HEK293 (cell line): ENCODE results near the gene CFAP107.

Source experiments
- CTCF ChIA-PET: fragments of 350-600 bp; formaldehyde crosslinking; extraction: SDS; loops from one replicate; lab custom pipeline; 2021; ENCODE audit warnings: antibody characterized with exemption; lab: Yijun Ruan, JAX
- POLR2A ChIA-PET: fragments of 300-600 bp; formaldehyde crosslinking; extraction: SDS; loops from one replicate; lab custom pipeline; 2020; ENCODE audit warnings: antibody characterized with exemption, inconsistent platforms; lab: Yijun Ruan, JAX
- H3K27ac ChIP-seq: fragments of 200-500 bp; sonication (Bioruptor generic); 2 replicates; pipeline ENCODE4 v1.5.1; 2014; ENCODE audit warnings: low read depth, low read length, control low read depth, inconsistent platforms; ENCODE audit errors: extremely low read depth
- H3K36me3 ChIP-seq, 2 experiments: fragments of 200-500 bp in 1 of 2; sonication (Bioruptor generic) in 1 of 2; 1 replicate in 1 of 2; 2 replicates in 1 of 2; pipeline ENCODE4 v1.5.1; 2014 to 2017; ENCODE audit warnings: inconsistent platforms in 2 of 2, low read length in 2 of 2; ENCODE audit not compliant: control insufficient read depth in 2 of 2, insufficient read depth in 1 of 2
- H3K4me1 ChIP-seq: fragments of 200-500 bp; sonication (Bioruptor generic); 2 replicates; pipeline ENCODE4 v1.5.1; 2014; ENCODE audit warnings: mild to moderate bottlenecking, low read length, inconsistent platforms; ENCODE audit not compliant: control insufficient read depth, insufficient read depth
- H3K4me3 ChIP-seq: 2 replicates; pipeline ENCODE4 v1.5.1; 2011; ENCODE audit warnings: low read depth, mild to moderate bottlenecking, control low read depth, low read length, moderate library complexity
- H3K9me3 ChIP-seq: fragments of 200-500 bp; sonication (Bioruptor generic); 2 replicates; pipeline ENCODE4 v1.5.1; 2014; ENCODE audit warnings: low read depth, low read length, inconsistent platforms; ENCODE audit not compliant: control insufficient read depth, insufficient read depth
- CTCF ChIP-seq: fragments of 450-650 bp; formaldehyde crosslinking; IDR thresholded peaks from 2 replicates; pipeline ENCODE4 v1.5.1; 2016; ENCODE audit warnings: missing biosample characterization, missing genetic modification characterization
- HOXA7 ChIP-seq: sonication (generic); formaldehyde crosslinking; IDR thresholded peaks from 2 replicates; pipeline ENCODE4 v1.8.1; 2022; ENCODE audit warnings: missing genetic modification reagents, borderline replicate concordance
- MYNN ChIP-seq: fragments of 450-650 bp; formaldehyde crosslinking; IDR thresholded peaks from 2 replicates; pipeline ENCODE4 v1.5.1; 2016; ENCODE audit warnings: missing biosample characterization, missing genetic modification characterization, borderline replicate concordance
- REPIN1 ChIP-seq: fragments of 450-650 bp; formaldehyde crosslinking; IDR thresholded peaks from 2 replicates; pipeline ENCODE4 v1.5.1; 2017; ENCODE audit warnings: missing biosample characterization, missing genetic modification characterization, low read depth
- TCF7L2 ChIP-seq: IDR thresholded peaks from 2 replicates; pipeline ENCODE4 v1.6.1; 2011; ENCODE audit warnings: low read depth, mild to moderate bottlenecking, inconsistent platforms, low read length, moderate library complexity, borderline replicate concordance
- ZBTB6 ChIP-seq: fragments of 450-650 bp; formaldehyde crosslinking; IDR thresholded peaks from 2 replicates; pipeline ENCODE4 v1.5.1; 2017; ENCODE audit warnings: missing biosample characterization, missing genetic modification characterization
- ZFP3 ChIP-seq: fragments of 450-650 bp; formaldehyde crosslinking; IDR thresholded peaks from 2 replicates; pipeline ENCODE4 v1.5.1; 2016; ENCODE audit warnings: low read depth, missing biosample characterization, missing genetic modification characterization
- ZIC2 ChIP-seq: fragments of 450-650 bp; formaldehyde crosslinking; IDR thresholded peaks from 2 replicates; pipeline ENCODE4 v1.5.1; 2016; ENCODE audit warnings: missing biosample characterization, missing genetic modification characterization
- ZNF132 ChIP-seq: fragments of 450-650 bp; formaldehyde crosslinking; IDR thresholded peaks from 2 replicates; pipeline ENCODE4 v1.5.1; 2017; ENCODE audit warnings: missing biosample characterization, missing genetic modification characterization, borderline replicate concordance
- ZNF138 ChIP-seq: fragments of 450-650 bp; formaldehyde crosslinking; IDR thresholded peaks from 2 replicates; pipeline ENCODE4 v1.5.1; 2016; ENCODE audit warnings: missing biosample characterization, missing genetic modification characterization, borderline replicate concordance
- ZNF2 ChIP-seq: fragments of 450-650 bp; formaldehyde crosslinking; IDR thresholded peaks from 2 replicates; pipeline ENCODE4 v1.5.1; 2016; ENCODE audit warnings: missing biosample characterization, missing genetic modification characterization
- ZNF280D ChIP-seq: fragments of 450-650 bp; formaldehyde crosslinking; IDR thresholded peaks from 2 replicates; pipeline ENCODE4 v1.5.1; 2016; ENCODE audit warnings: missing biosample characterization, missing genetic modification characterization
- ZNF404 ChIP-seq: fragments of 450-650 bp; formaldehyde crosslinking; IDR thresholded peaks from 2 replicates; pipeline ENCODE4 v1.5.1; 2017; ENCODE audit warnings: missing biosample characterization, missing genetic modification characterization
- ZNF423 ChIP-seq: fragments of 450-650 bp; formaldehyde crosslinking; IDR thresholded peaks from 2 replicates; pipeline ENCODE4 v1.5.1; 2016; ENCODE audit warnings: missing biosample characterization, missing genetic modification characterization
- ZNF488 ChIP-seq: fragments of 450-650 bp; formaldehyde crosslinking; IDR thresholded peaks from 2 replicates; pipeline ENCODE4 v1.5.1; 2016; ENCODE audit warnings: missing biosample characterization, missing genetic modification characterization
- ZNF549 ChIP-seq: fragments of 450-650 bp; IDR thresholded peaks from 2 replicates; pipeline ENCODE4 v1.5.1; 2018; ENCODE audit warnings: missing biosample characterization, missing genetic modification characterization, mild to moderate bottlenecking, inconsistent platforms, moderate library complexity
- ZNF561 ChIP-seq: fragments of 450-650 bp; IDR thresholded peaks from 2 replicates; pipeline ENCODE4 v1.5.1; 2018; ENCODE audit warnings: missing biosample characterization, missing genetic modification characterization, borderline replicate concordance
- ZNF629 ChIP-seq: fragments of 450-650 bp; formaldehyde crosslinking; IDR thresholded peaks from 2 replicates; pipeline ENCODE4 v1.5.1; 2017; ENCODE audit warnings: missing biosample characterization, missing genetic modification characterization
- ZNF777 ChIP-seq: fragments of 450-650 bp; formaldehyde crosslinking; IDR thresholded peaks from 2 replicates; pipeline ENCODE4 v1.5.1; 2017; ENCODE audit warnings: missing biosample characterization, missing genetic modification characterization, borderline replicate concordance
- TF ChIP-seq, protein P1 (sequence below): fragments of 450-650 bp; formaldehyde crosslinking; IDR thresholded peaks from 2 replicates; pipeline ENCODE4 v1.5.1; 2016; ENCODE audit warnings: missing biosample characterization, missing genetic modification characterization
- TF ChIP-seq, protein P2 (sequence below): fragments of 450-650 bp; formaldehyde crosslinking; IDR thresholded peaks from 2 replicates; pipeline ENCODE4 v1.5.1; 2016; ENCODE audit warnings: missing biosample characterization, missing genetic modification characterization
- TF ChIP-seq, protein P3 (sequence below): fragments of 450-650 bp; formaldehyde crosslinking; IDR thresholded peaks from 2 replicates; pipeline ENCODE4 v1.5.1; 2016; ENCODE audit warnings: missing biosample characterization, missing genetic modification characterization

CFAP107 gene

DNA sequence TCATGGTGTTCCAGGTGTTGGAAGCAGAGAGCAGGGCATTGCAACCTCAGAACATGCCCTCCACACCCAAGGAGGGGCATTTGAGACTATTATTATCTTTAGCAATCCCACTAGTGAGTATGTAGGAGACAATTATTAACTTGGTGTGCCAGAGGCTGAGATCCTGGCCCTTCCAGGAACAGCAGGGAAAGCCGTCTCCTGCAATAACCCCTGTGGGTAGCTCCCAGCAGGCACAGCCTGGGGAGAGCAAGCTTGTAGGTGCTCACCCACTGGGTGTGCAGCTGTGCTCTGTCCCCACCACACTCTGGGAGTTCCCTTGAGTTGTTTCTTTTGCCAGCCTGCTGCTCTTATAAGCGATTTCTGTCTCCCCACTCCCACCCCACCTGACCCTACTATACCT, 10.3 kb downstream of the CFAP107 start:
- POLR2A ChIA-PET = no interaction called here
- Histone ChIP-seq H3K4me3 (no peak overlapping the region), H3K27ac (no peak overlapping the region), H3K4me1 (no peaks in the 10 kb centered on the region), H3K9me3 (no peaks in the 10 kb centered on the region), H3K36me3 (no peaks in the 10 kb centered on the region)
- TF ChIP-seq ZBTB6 (tag by site-specific recombination) = no peak
- peak; percentile 87 for TF ChIP-seq ZIC2 (tag by site-specific recombination)
- no peak for TF ChIP-seq ZNF561 (tag by site-specific recombination)
- no peak for TF ChIP-seq ZNF280D (tag by site-specific recombination)
- no peak for TF ChIP-seq ZFP3 (tag by site-specific recombination)
- TF ChIP-seq, protein P1, sequence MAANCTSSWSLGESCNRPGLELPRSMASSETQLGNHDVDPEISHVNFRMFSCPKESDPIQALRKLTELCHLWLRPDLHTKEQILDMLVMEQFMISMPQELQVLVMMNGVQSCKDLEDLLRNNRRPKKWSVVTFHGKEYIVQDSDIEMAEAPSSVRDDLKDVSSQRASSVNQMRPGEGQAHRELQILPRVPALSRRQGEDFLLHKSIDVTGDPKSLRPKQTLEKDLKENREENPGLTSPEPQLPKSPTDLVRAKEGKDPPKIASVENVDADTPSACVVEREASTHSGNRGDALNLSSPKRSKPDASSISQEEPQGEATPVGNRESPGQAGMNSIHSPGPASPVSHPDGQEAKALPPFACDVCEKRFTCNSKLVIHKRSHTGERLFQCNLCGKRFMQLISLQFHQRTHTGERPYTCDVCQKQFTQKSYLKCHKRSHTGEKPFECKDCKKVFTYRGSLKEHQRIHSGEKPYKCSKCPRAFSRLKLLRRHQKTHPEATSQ (tag by site-specific recombination) = no peak
- TF ChIP-seq CTCF (tag by site-specific recombination) = no peak
- CTCF ChIA-PET = no interaction called here

DNA sequence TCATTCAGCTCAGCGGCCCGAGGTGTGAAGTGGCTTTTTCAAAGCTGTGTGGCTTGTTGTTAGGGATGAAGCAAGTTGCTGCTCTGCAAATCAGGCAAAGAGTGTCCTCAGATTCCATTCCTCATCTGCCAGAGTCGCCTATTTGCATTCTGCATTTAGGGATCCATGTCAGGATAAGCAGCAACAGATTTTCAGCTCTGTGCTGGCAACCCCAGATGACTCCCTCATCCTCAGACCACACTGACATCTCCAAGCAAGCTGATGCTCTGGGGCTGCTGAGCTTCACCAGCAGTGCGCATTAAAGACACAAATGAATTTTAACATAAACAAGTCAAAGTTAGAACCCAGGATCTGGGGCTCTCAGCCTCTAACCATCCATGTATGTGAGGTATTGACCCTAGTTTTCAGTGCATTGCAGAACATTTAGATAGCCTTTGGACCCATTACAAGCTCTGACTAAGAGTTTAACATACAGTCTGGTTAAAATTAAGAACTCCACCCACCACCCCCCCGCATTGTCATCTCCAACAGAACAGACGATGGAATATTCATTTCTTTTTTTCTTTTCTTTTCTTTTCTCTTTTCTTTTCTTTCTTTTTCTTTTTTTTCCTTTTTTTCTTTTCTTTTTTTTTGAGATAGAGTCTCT, 10.9 kb downstream of the CFAP107 start:
- Histone ChIP-seq H3K4me1 (no peaks in the 10 kb centered on the region), H3K27ac (no peak overlapping the region), H3K4me3 (no peak overlapping the region), H3K9me3 (no peaks in the 10 kb centered on the region), H3K36me3 (no peaks in the 10 kb centered on the region)
- CTCF ChIA-PET = interaction anchor here (0.5 to 0.8 kb wide), 4 partner anchors 98 to 1442 kb away, joined by 3 to 7 read pairs (median 4); no protein-coding TSS in a partner anchor
- POLR2A ChIA-PET = no interaction called here
- TF ChIP-seq ZNF423 (tag by site-specific recombination) (no peak), ZNF488 (tag by site-specific recombination) (no peak), ZNF629 (tag by site-specific recombination) (no peak), TCF7L2 (no peak), ZNF2 (tag by site-specific recombination) (no peak), ZNF777 (no peak), HOXA7 (CRISPR knock-in tag) (no peak), ZNF132 (tag by site-specific recombination) (no peak), MYNN (tag by site-specific recombination) (no peak), ZNF549 (tag by site-specific recombination) (no peak), REPIN1 (tag by site-specific recombination) (no peak), ZNF404 (tag by site-specific recombination) (no peak), ZNF138 (tag by site-specific recombination) (no peak)
- TF ChIP-seq, protein P2, sequence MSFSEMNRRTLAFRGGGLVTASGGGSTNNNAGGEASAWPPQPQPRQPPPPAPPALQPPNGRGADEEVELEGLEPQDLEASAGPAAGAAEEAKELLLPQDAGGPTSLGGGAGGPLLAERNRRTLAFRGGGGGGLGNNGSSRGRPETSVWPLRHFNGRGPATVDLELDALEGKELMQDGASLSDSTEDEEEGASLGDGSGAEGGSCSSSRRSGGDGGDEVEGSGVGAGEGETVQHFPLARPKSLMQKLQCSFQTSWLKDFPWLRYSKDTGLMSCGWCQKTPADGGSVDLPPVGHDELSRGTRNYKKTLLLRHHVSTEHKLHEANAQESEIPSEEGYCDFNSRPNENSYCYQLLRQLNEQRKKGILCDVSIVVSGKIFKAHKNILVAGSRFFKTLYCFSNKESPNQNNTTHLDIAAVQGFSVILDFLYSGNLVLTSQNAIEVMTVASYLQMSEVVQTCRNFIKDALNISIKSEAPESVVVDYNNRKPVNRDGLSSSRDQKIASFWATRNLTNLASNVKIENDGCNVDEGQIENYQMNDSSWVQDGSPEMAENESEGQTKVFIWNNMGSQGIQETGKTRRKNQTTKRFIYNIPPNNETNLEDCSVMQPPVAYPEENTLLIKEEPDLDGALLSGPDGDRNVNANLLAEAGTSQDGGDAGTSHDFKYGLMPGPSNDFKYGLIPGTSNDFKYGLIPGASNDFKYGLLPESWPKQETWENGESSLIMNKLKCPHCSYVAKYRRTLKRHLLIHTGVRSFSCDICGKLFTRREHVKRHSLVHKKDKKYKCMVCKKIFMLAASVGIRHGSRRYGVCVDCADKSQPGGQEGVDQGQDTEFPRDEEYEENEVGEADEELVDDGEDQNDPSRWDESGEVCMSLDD (tag by site-specific recombination) = no peak
- TF ChIP-seq, protein P3, sequence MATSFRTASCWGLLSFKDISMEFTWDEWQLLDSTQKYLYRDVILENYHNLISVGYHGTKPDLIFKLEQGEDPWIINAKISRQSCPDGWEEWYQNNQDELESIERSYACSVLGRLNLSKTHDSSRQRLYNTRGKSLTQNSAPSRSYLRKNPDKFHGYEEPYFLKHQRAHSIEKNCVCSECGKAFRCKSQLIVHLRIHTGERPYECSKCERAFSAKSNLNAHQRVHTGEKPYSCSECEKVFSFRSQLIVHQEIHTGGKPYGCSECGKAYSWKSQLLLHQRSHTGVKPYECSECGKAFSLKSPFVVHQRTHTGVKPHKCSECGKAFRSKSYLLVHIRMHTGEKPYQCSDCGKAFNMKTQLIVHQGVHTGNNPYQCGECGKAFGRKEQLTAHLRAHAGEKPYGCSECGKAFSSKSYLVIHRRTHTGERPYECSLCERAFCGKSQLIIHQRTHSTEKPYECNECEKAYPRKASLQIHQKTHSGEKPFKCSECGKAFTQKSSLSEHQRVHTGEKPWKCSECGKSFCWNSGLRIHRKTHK (tag by site-specific recombination) = no peak
